Psoas muscle (tissue), 8 donors: Measurements from ENCODE around the gene PLXNA4. TPM values are rescaled to one million over a fixed set of nuclear protein-coding genes. Genes with fewer than 3 reads are reported as not detected.

ENCODE experiments used
- ATAC-seq, 4 donors: fragments of 200-7000 bp; cut with Tn5 transposase; one replicate each; pipeline ENCODE4 v1.9.1; 2020; ENCODE audit warnings: moderate library complexity in 3 of 4, mild to moderate bottlenecking in 2 of 4
- DNase-seq, 2 donors: peaks; one replicate each; pipeline ENCODE4 v3.0.0-alpha.2; 2020
- H3K27ac ChIP-seq: fragments of 200-600 bp; one replicate; pipeline ENCODE4 v1.8.0; 2022
- H3K27me3 ChIP-seq, 3 donors: fragments of 200-600 bp in 1 of 3; one replicate each; pipeline versions ENCODE4 v1.6.1 to v1.8.0; 2013 to 2022; ENCODE audit warnings: low read length in 2 of 3, mild to moderate bottlenecking in 2 of 3, moderate library complexity in 1 of 3; ENCODE audit not compliant: insufficient read depth in 3 of 3
- H3K36me3 ChIP-seq, 2 donors: fragments of 200-600 bp in 1 of 2; one replicate each; pipeline versions ENCODE4 v1.6.1 to v1.8.0; 2013 to 2022; ENCODE audit warnings: low read depth in 1 of 2, mild to moderate bottlenecking in 1 of 2, moderate library complexity in 1 of 2; ENCODE audit not compliant: insufficient read depth in 1 of 2
- H3K4me1 ChIP-seq: fragments of 200-600 bp; one replicate; pipeline ENCODE4 v1.8.0; 2022
- H3K4me3 ChIP-seq: fragments of 200-600 bp; one replicate; pipeline ENCODE4 v1.8.0; 2022; ENCODE audit warnings: mild to moderate bottlenecking
- H3K9me3 ChIP-seq: fragments of 200-600 bp; one replicate; pipeline ENCODE4 v1.8.0; 2022
- CTCF ChIP-seq: fragments of 200-600 bp; IDR thresholded peaks from one replicate; pipeline ENCODE4 v1.8.0; 2022; ENCODE audit warnings: antibody characterized with exemption
- WGBS, 3 donors: extraction: QIAGEN DNeasy Blood & Tissue Kit; methylation state at CpG; one replicate each; pipeline versions ENCODE4 v1.1.6 to v1.1.7; 2013; 5-methylcytosine and 5-hydroxymethylcytosine counted together
- intact Hi-C, 2 donors: fragments of 100-400 bp; cut with DNase I; formaldehyde crosslinking; loops; one replicate each; pipeline versions ENCODE4 v1.11.0 to v1.14.2; 2022
- polyA plus RNA-seq, 3 donors: library from polyadenylated mRNA; stranded (reverse); fragments of 200-250 nt; gene quantifications; one replicate each; pipeline ENCODE4 v1.2.3, GENCODE V29; 2013
- total RNA-seq, 4 donors: library from RNA; stranded (reverse); fragmentation: NEBNext Ultra II Directional in 2 of 4; extraction: Animal tissue kit (Norgen Biotek cat#: 25700) in 2 of 4; gene quantifications; one replicate each; pipeline versions ENCODE4 v1.2.1 to v1.2.4, GENCODE V29; 2021 to 2023
- donor health status: healthy with polysubstance abuse.
- donor health status: DM: no; HTN: no; CAD: no; lungs with moderate emphysema.
- donor health status: Bipolar disorder and iron deficiency.
- donor health status: healthy.
- donor health status: DM: yes; HTN: yes; CAD: no.
- donor health status: DM: no; HTN: no; CAD: no.
- donor health status: DM: no; HTN: no; CAD: no.
- donor health status: DM: yes; HTN: yes; CAD: no.

The PLXNA4 gene
- total and polyA plus RNA-seq, 7 donors: 0.15 to 2.5 (median 0.88) TPM

GRCh38 chr7:132490474-132490873 lies 85.8 kb downstream of the PLXNA4 start:
- intact Hi-C loops: no loop called here
- ATAC-seq (no peak), DNase-seq (no peak)
- no peak overlapping the region for H3K27ac ChIP-seq
- no peak for TF ChIP-seq CTCF
- H3K27me3 ChIP-seq: no peaks in the 10 kb centered on the region
- WGBS, 3 donors: 59 to 80% (median 73%) methylated on average over 4 of the region's 4 CpGs
- no peaks in the 10 kb centered on the region for H3K9me3 ChIP-seq
- no peaks in the 10 kb centered on the region for H3K4me1 ChIP-seq
- no peak overlapping the region for H3K4me3 ChIP-seq
- no peaks in the 10 kb centered on the region for H3K36me3 ChIP-seq

- Histone ChIP-seq H3K27me3 (no peaks in the 10 kb centered on the region), H3K4me3 (no peak overlapping the region), H3K27ac (no peak overlapping the region), H3K4me1 (no peaks in the 10 kb centered on the region), H3K36me3 (no peaks in the 10 kb centered on the region), H3K9me3 (no peaks in the 10 kb centered on the region)
- intact Hi-C loops: no loop called here
- DNase-seq (no peak), ATAC-seq (no peak)
- no peak for TF ChIP-seq CTCF
- 81 to 86% (median 81%) methylated on average over 6 of the region's 6 CpGs for WGBS, 3 donors
These were observed 86.5 kb downstream of the PLXNA4 start for GRCh38 chr7:132489776-132490237.

- Histone ChIP-seq H3K27me3 (no peaks in the 10 kb centered on the region), H3K9me3 (no peaks in the 10 kb centered on the region), H3K4me1 (no peaks in the 10 kb centered on the region), H3K27ac (no peak overlapping the region), H3K4me3 (no peak overlapping the region), H3K36me3 (no peaks in the 10 kb centered on the region)
- TF ChIP-seq CTCF: no peak
- ATAC-seq (peak in 2 of 4 donors; percentile 38 to 45), DNase-seq (no peak)
- intact Hi-C loops: no loop called here
- 61 to 64% (median 63%) methylated on average over 6 of the region's 6 CpGs for WGBS, 3 donors
These were observed 87.5 kb downstream of the PLXNA4 start for GRCh38 chr7:132488634-132489302.

GRCh38 chr7:132486274-132486610 lies 90.0 kb downstream of the PLXNA4 start:
- Histone ChIP-seq H3K27ac (no peak overlapping the region), H3K27me3 (no peaks in the 10 kb centered on the region), H3K4me3 (no peak overlapping the region), H3K36me3 (no peaks in the 10 kb centered on the region), H3K9me3 (no peaks in the 10 kb centered on the region), H3K4me1 (no peaks in the 10 kb centered on the region)
- whole genome bisulfite sequencing, 3 donors: 19 to 38% (median 38%) methylated on average over 6 of the region's 6 CpGs
- DNase-seq (peak; percentile 45 to 66), ATAC-seq (no peak)
- no peak for TF ChIP-seq CTCF
- intact Hi-C loops: no loop called here
